ENCODE measurements around the gene RPAP3. TPM values are rescaled to one million over a fixed set of nuclear protein-coding genes. Genes with fewer than 3 reads are reported as not detected.
A peak's percentile ranks its signal among the peaks of the same experiment; 100 is the strongest.

Gene RPAP3
- total RNA-seq, 4 donors from 2014 or later = 17.9 to 24.9 (median 21.4) TPM

- peaks cover 38 to 62% of the 10 kb centered on the region in 2 donors for H3K4me1 ChIP-seq
- TF ChIP-seq CTCF (IDR thresholded peaks at IDR 0.05) = no peak
- TF ChIP-seq POLR2A (IDR thresholded peaks at IDR 0.05) = no peak
Observed at GRCh38 chr12:47736216-47736615, 30.4 kb upstream of the RPAP3 start.

GRCh38 chr12:47735649-47736048 lies 29.8 kb upstream of the RPAP3 start:
- TF ChIP-seq CTCF (IDR thresholded peaks at IDR 0.05) (no peak), POLR2A (IDR thresholded peaks at IDR 0.05) (no peak)
- DNase-seq = no peak
- peaks cover 35 to 61% of the 10 kb centered on the region in 2 donors for H3K4me1 ChIP-seq
- peak overlapping the region; percentile 90 to 93 (median 92) for H3K27ac ChIP-seq
- H3K9me3 ChIP-seq = no peaks in the 10 kb centered on the region
- no peak overlapping the region for H3K4me3 ChIP-seq (replicated peaks in 1 of 3)
- H3K27me3 ChIP-seq = no peaks in the 10 kb centered on the region
- intact Hi-C loops (cut with DNase I) = no loop called here
- 86 to 94% methylated on average over 10 to 11 of the region's 11 CpGs for WGBS, 2 donors
- H3K36me3 ChIP-seq = no peaks in the 10 kb centered on the region

More at GRCh38 chr12:47736216-47736615, 30.4 kb upstream of the RPAP3 start:
- Histone ChIP-seq H3K9me3 (no peaks in the 10 kb centered on the region), H3K4me3 (replicated peaks in 1 of 3) (no peak overlapping the region), H3K27ac (peak overlapping the region; percentile 90 to 93 (median 92)), H3K27me3 (no peaks in the 10 kb centered on the region), H3K36me3 (no peaks in the 10 kb centered on the region)
- WGBS, 2 donors = 44 to 63% methylated on average over 3 of the region's 4 CpGs
- DNase-seq = peak; percentile 45 to 56
- intact Hi-C loops (cut with DNase I) = no loop called here

- Histone ChIP-seq H3K4me3 (replicated peaks in 1 of 3) (no peak overlapping the region), H3K4me1 (peaks cover 35 to 61% of the 10 kb centered on the region in 2 donors), H3K9me3 (no peaks in the 10 kb centered on the region), H3K27me3 (no peaks in the 10 kb centered on the region), H3K36me3 (no peaks in the 10 kb centered on the region), H3K27ac (peak overlapping the region; percentile 90 to 93 (median 92))
- 57 to 59% methylated on average over 8 to 10 of the region's 12 CpGs for WGBS, 2 donors
- no peak for TF ChIP-seq POLR2A (IDR thresholded peaks at IDR 0.05)
- no peak for TF ChIP-seq CTCF (IDR thresholded peaks at IDR 0.05)
- intact Hi-C loops (cut with DNase I) = no loop called here
- peak; percentile 11 to 23 for DNase-seq
Observed at GRCh38 chr12:47734725-47735480, 29.1 kb upstream of the RPAP3 start.

GRCh38 chr12:47733142-47733541 lies 27.3 kb upstream of the RPAP3 start:
- Histone ChIP-seq H3K36me3 (no peaks in the 10 kb centered on the region), H3K27ac (no peak overlapping the region), H3K4me3 (replicated peaks in 1 of 3) (no peak overlapping the region), H3K27me3 (no peaks in the 10 kb centered on the region), H3K4me1 (peaks cover 36 to 50% of the 10 kb centered on the region in 2 donors), H3K9me3 (no peaks in the 10 kb centered on the region)
- intact Hi-C loops (cut with DNase I) = no loop called here
- DNase-seq = no peak
- TF ChIP-seq POLR2A (IDR thresholded peaks at IDR 0.05) = no peak
- WGBS, 2 donors = 73 to 82% methylated on average over 4 of the region's 4 CpGs

- H3K4me3 ChIP-seq (replicated peaks in 1 of 3) = no peak overlapping the region
- TF ChIP-seq POLR2A (IDR thresholded peaks at IDR 0.05) = no peak
- TF ChIP-seq CTCF (IDR thresholded peaks at IDR 0.05) = no peak
- no peak for DNase-seq
- peaks cover 31 to 44% of the 10 kb centered on the region in 2 donors for H3K4me1 ChIP-seq
- H3K27ac ChIP-seq = no peak overlapping the region
- no peaks in the 10 kb centered on the region for H3K36me3 ChIP-seq
- WGBS, 2 donors = 61 to 70% methylated on average over 2 of the region's 2 CpGs
- no peaks in the 10 kb centered on the region for H3K27me3 ChIP-seq
- intact Hi-C loops (cut with DNase I) = no loop called here
- H3K9me3 ChIP-seq = no peaks in the 10 kb centered on the region
Observed at GRCh38 chr12:47732504-47732903, 26.7 kb upstream of the RPAP3 start.
